GM18907 (cell line): ENCODE measurements around the gene KLHDC7A.
"Not testable (repeated sequence)": the region's sequence is repeated elsewhere in the genome, so short reads cannot be mapped to it uniquely, and the experiment has no call there.

Experiments used
- ATAC-seq: cut with Tn5 transposase; IDR thresholded peaks from one replicate; pipeline ENCODE4 v1.9.1; 2021; ENCODE audit warnings: mild to moderate bottlenecking, moderate library complexity; ENCODE audit not compliant: unreplicated experiment

The KLHDC7A gene

DNA sequence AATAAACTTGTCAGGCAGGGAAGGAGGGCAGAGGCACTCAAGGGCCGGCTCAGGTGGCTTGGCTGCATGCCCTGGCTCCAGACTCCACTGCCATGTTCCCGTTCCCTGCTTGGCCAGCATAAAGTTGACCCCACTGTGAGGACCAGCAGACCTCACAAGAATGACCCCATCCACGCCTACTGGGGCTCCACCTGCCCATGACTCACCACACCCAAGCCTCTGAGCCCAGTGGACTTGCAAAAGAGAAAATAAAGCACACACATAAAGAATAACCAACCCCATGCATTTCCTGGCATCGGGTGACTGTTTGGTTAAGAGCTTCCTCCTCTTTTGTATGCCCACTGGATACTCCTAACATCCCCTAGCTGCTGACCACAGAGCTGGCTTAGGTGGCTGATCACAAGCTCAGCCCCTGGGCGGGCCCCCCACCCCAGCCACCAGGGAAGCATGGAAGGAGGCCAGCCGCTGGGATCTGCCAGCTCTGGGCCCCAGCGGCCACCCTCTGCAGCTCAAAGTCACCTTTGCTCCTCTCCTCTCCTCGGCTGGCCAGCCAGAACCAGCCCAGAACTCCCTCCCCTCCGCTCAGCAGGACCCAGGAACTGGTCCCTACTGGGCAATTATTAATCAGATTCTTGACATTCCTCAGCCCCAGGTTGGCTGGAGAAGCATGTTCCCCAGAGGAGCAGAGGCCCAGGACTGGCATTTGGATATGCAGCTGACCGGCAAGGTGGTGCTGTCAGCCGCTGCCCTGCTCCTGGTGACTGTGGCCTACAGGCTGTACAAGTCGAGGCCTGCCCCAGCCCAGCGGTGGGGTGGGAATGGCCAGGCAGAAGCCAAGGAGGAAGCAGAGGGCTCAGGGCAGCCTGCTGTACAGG is at the start of gene KLHDC7A:
TSS of gene KLHDC7A (plus strand) at position 616 of the 875 bp plus-strand sequence. CDS start at position 668, 52 bp downstream.
- no peak for ATAC-seq

DNA sequence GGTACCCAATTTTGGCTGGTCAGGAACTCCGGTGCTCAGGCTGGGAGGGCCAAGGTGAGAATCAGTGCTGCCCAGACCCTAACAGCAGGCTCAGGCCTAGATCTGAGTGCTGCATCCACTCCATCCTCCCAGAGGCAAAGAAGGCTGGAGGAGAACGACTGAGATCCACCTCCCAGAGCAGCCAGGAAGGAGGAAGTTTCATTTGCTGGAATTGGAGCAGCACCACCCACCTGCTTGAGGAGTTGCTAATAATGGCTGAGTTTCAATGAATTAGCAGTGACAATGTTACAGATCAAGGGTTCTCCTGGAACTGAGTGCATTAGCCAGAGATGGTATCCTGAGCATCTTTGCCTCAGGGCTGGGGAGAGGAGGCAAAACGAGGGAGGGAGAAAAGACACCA is 46.7 kb upstream of the KLHDC7A start:
- ATAC-seq = no peak

DNA sequence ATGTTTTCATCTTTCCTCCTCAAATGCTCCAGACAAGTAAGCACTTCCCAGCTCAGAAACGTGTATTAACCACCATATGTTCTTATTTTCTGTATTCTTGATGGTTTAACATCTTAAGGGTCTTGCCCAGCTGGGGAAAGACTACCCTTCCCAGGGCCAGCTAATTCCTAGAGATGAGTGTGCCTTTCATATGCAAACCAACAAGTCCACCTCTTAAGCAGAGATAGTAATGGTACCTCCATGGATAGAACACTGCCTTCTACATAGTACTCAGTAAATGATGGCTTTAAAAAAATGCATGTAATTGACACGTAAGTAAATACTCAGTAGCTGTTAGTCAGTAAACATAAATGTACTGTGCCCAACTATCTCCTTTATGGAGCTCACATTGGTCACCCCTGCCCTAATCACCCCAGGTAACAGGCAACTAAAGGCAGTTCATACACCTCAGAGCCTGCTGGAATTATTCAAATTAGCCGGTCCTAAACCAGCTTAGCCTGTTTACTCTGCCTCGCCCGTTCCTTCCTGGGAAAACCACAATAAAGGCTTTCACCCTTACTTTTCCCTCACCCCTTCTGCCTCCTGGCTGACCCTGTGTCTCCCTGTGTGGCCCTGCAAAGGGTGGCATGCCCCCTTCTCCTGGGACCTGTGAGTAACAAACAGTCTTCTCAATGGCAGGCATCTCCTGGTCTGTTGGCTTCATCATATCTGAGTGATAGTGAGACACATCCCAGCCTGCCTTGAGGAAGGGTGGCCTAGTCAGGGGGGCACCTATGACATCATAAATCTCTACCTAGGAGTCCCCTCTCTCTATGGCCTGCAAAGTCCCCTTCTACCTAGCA is 40.1 kb upstream of the KLHDC7A start:
- no peak for ATAC-seq

DNA sequence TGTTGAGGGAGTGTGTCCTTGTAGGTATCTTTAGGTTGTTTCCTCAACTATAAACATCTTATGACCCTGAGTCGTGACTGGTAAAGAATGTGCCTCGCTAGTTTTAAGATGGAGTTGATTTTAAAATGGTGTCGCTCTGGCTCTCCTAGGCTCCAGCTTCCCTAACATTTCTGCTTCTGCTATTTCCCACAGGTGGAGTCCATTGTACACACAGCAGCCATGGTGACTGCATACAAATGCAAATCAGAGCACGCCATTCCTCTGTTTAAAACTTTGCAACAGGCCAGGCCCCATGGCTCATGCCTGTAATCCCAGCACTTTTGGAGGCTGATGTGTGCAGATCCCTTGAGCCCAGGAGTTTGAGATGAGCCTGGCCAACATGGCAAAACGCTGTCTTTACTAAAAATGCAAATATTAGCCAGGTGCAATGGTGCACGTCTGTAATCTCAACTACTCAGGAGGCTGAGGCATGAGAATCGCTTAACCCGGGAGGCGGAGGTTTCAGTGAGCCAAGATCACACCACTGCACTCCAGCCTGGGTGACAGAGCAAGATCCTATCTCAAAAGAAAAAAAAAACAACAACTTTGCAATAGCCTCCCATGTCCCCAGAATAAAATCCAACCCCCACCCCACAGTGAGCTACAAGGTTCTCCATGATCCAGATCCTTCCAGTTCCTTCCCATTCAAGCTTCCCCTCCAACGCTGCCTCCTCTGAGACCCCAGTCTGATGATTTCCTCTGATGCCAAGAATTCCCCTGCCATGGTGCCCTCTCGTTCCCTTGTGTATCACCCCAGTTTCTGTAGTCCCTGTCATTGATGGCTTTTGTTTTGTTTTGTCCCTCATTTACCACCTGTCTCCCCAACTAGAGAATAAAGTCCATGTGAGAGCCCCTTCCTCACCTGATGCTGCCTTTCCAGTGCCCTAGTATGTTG is 36.9 kb upstream of the KLHDC7A start:
- ATAC-seq = no peak

DNA sequence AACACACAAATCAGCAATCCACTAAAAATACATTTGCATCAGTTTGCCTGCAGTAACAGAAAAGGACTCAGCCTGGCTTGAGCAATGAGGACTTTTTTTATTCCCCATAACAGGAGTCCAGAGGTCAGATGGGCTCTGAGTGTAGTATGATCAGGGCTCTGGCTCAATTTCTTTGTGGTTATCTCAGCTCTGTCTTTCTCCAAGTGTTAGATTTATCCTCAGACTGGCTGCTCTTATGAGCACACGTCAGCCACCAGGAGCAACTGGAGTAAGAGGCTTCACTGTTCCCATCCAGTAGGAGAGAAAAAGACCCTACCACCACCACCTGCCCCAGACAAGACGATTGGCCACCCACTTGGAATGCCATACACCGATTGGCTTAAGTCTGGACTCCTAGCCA is 36.2 kb upstream of the KLHDC7A start:
- ATAC-seq = no peak

DNA sequence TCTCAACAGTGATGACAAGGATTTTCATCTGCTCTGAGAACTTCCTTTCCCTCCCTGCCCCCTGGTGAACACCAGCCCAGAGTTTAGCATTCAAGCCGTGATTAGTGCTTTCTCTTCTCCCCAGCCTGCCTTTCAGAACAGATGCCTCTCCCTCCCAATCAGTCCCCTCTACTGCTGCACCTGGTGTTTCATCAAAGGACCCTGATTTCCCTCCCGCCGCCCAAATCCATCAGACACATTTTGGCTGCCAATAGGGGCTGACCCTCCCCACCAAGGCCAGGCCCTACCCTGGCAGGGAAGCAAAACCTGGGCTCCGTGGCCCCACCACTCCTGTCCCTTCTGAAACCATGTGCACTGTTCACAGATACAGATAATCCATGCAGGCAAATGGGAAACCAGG is 34.0 kb upstream of the KLHDC7A start:
- no peak for ATAC-seq

DNA sequence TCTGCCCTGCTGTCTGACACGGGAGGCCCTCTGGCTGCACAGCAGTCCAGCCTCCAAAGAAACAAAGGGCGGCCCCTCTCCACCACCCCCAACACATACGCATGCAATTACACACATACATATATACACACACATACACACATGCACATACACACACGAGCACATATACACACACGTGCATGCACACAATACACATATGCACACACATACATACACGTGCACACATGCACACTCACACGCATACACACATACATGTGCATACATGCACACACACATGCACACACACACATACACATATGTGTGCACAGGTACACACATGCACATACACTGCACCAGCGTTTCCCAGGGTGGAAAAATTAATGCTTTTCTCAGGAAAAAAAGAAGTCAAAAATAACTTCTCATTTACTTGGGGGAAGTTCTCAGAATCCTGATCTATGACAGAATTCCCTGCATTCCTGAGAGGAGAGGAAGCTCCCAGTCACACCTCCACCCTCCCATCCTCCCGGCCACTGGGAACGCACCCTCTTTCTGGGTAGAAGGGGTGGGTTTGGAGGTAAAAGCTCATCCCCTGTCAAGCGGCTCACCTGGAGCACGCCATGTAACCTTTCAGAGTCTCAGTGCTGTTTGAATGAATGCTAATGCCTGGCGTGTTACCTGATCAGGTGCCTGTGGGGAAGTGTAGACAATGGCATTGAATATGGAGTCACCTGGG is 33.1 kb upstream of the KLHDC7A start:
- no peak for ATAC-seq

DNA sequence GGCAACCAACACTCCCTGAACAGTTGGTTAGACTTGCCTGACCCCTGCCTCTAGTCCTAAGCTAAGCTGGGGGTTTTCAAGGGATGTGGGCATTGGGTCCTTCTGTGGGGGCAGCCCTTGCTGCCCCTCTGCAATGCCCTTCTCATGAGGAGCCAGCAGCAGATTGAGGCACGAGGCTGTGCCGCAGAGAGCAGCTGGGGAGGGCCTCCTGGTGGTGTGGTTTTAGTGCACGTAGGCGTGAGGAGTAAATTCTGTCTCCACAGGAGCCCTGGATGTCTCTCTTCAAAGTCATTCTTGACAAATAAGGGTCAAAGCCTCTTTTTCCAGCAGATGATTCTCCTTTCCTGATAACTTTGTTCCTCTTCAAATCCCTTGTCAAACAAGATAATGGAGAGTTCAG is 31.8 kb upstream of the KLHDC7A start:
- no peak for ATAC-seq

DNA sequence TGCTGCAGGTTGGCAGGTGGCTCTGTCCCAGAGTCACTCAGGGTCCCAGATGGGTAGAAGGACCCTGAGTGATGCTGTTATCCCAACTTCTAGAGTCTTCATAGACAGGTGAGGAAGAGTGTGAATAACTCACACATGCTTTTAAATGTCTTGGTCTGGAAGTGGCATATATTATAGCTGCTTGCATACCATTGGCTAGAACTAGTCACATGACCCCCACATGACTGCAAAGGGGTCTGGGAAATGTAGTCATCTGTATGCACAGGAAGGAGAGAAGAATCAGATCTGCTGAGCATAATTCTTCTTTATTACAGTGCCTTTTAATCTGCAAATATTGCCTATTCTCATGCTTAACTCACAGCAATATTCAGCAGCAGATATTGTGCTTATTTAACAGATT is 28.2 kb upstream of the KLHDC7A start:
- ATAC-seq = no peak

DNA sequence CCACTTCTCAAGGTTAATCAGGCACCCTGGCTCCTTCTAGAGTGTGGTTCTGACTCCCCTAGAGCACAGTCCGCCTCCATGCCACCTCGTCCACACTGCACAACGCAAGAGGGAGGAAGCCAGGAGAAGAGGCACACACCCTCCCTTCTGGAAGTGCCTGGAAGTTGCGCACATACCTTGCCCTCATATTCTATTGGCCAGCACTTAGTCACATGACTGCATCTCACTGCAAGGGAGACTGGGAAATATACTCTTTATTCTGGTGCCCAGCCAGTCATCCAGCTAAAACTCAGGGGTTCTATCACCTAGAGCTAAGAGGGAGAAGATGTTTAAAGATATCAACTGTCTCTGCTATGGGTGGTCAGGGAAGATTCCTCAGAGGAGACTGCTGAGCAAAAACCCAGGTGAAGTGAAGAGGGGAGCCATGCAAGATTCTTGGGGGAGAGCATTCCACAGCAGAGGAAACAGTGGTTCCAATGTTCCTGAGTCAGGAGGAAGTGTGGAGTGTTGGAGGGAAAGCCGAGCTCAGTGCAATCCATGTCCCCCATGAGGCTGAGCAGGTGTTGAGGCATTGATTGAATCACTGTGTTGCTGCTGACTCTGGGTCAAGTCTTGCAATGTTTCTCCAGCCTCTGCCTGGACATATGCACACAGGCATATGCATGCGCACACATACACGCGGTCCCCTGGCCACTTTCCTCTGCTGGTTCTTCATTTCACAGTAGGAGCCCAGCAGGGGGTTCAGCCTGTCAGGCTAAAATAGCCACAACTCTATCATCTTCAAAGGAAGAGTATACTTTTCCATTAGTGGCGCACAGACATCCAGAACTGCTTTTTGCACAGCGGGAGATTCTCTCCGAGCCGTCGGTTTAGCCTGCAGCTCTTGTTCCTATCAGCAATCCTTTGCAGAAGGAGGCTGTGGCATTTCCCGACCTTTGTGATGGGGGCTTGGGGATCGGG is 22.3 kb upstream of the KLHDC7A start:
- no peak for ATAC-seq

DNA sequence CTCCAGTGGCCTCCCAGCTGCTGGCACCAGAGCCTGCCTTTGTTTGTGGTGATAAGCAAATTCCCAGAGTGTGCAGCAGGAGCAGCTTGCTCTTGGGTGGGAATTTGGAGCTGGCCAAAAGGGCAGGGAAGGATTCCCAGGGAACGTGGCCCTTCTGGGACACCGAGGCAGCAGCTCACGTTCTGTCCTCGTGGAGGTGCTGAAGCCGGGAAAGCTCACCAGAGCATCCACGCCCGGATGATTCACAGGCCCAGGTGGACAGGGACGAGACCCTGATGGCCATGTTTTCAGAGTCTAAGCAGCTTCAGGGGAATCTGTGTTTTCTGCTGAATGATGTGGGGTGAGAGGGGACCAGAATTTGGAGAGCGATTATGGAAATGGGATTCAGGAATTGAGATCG is 19.1 kb upstream of the KLHDC7A start:
- no peak for ATAC-seq

DNA sequence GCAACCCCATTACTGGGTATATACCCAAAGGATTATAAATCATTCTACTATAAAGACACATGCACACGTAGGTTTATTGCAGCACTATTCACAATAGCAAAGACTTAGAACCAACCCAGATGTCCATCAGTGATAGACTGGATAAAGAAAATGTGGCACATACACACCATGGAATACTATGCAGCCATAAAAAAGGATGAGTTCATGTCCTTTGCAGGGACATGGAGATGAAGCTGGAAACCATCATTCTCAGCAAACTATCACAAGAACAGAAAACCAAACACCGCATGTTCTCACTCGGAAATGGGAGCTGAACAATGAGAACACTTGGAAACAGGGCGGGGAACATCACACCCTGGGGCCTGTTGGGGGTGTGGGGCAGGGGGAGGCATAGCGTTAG is 18.2 kb upstream of the KLHDC7A start:
- ATAC-seq = not testable (repeated sequence)

DNA sequence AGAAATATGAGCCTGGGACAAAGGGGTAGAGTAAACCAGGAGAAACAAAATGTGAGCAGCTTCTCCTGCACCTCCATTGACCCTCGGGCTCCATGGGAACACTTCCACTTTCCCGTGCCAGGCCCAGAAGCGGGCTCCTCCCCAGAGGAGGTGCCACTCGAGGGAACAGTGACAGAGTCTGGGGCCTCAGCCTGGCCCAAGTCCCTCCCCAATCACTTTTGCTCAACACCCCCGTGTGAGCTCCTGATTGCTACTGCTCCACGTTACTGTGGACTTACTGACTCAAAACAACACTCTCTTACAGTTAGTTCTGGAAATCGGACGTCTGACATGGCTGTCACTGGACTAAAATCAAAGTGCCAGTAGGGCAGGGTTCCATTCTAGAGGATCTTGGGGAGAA is 17.7 kb upstream of the KLHDC7A start:
- no peak for ATAC-seq

DNA sequence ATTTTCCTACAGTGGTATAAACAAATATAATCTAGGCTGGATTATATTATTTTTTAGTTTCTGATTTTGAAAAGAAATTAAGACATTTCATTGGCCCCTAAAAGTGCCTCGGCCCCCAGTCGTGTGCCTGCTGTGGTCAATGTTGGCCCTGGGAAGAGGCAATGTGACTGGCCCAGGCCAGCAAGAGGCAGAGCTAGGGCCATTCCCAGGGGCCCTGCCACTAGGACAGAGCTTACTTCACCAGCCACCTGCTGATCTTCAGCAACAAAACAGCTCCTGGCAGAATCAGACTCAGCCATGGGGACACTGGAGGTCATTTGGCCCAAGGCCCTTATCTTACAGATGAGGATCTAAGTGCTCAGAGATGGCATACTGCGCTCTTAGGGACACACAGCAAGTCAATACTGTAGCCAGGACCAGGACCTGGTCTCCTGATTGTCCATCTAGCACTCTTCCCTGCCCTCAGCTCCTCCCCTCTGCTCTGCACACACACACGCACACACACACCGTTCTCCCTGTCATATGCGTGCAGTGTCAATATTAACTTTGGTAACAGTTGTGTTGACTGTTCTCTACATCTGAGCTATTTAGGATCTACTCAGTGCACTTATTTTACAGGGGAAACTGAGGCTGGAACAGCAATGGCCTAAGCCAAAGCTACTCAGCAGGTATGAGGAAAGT is 16.6 kb upstream of the KLHDC7A start:
- no peak for ATAC-seq

DNA sequence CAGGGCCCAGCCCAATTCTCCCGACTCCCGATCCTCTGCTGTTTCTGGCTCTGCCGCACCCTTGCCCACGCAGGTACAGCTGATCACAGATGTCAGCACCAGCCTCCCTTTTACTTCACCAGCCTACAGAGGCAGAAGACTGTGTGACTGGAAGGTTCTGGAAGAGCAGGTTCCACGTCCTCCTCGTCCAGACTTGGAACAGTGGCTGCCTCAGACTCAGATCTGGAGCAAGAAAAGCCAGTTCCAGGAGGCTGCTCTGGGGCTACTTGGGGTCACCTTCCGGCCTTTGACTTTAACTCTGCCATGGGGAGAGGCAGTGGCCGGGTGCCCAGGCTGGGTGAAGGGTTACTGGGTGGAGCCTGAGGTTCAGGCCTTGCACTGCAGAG is 16.1 kb upstream of the KLHDC7A start:
- ATAC-seq = no peak

DNA sequence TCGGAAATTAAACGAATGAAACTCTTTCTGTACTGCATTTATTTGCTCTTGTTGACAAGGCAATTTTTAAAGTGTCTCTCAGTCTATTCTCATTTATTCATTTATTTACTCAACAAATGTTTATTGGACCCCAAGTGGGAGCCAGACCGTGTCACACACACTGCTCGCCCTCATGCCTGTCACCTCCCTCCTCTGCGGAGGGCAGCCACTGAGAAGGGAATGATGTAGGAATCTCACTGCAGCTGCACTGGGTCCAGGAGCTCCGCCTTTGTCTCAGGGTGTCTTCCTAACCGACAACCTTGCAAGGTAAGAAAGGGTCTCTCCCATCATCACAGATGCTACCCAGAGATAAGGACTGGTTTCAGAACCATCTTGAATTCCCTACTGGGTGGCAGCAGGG is 14.1 kb upstream of the KLHDC7A start:
- ATAC-seq = no peak

DNA sequence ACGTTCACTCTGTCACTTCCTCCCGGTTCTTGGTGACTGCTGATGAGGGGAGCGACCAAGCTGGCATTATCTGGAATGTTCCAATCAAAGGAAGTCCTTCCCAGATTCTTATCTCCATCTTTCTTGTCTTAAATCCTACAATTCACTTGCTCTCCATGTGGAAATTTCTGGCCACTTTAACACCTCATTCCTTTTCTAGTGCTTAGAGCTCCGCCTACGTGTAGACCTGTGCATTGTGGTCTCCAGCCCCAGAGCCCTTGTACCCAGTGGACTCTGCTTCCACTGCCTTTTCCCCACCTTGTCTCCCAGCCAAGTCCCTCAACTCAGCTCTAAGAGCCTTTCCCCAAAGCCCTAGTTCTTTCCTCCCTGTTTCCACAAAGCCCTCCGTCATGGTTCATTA is 12.2 kb upstream of the KLHDC7A start:
- ATAC-seq = no peak

DNA sequence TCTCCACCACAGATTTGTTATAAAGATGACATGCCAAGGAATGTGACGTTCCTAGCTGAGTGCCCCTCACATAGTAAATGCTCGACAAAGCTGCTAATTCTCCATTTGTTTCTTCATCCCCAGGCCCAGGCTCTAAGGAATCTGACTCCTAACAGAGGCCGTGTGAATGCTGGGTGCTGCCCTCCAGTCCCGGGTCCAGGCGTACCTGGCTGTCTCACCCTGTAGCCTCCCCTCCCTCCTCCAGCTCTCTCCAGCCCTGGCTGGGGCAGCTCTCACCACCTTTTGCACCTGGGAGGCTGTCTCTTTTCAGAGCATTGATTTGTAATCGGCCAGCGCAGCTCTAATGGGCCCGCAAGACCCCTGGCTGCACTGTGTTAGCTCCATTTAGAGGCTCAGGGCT is 11.2 kb upstream of the KLHDC7A start:
- no peak for ATAC-seq
